Measurements from ENCODE around the gene LNX1.

LNX1 gene

DNA sequence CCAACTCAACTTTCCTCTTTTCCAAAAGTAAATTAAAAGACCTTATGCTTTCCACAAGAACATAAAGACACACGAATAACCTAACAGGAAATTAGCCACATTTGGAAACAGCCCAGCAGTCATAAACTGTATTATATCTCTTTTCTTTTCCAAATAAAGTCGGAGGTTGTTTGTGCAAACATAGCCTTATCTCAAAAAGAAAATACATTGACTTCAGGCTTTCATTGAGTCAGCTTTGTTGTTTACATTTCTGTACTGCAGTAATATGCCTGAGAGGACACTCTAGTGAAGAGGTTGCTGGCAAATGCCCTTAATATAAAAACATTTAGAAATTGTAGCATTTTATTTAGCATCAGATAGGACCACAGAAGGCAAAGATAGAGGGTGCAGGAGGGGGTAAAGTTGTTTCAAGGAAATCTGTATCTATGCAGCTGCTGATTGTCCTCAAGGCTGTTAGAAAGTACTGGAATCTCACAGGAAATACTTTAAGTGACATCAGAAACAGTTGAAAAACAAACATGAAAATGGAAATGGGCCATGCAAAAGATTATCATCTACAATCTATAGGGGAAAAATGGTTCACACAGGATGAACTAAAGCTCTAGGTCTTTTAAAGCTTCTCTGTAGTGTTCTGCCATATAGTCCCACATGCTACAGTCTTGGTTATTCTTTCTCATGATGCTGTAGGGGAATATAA is 14.5 kb downstream of the LNX1 start:
- no peak overlapping the region for H3K4me3 ChIP-seq (ENCODE audit: low read depth, low read length)
- TF ChIP-seq, protein P1, sequence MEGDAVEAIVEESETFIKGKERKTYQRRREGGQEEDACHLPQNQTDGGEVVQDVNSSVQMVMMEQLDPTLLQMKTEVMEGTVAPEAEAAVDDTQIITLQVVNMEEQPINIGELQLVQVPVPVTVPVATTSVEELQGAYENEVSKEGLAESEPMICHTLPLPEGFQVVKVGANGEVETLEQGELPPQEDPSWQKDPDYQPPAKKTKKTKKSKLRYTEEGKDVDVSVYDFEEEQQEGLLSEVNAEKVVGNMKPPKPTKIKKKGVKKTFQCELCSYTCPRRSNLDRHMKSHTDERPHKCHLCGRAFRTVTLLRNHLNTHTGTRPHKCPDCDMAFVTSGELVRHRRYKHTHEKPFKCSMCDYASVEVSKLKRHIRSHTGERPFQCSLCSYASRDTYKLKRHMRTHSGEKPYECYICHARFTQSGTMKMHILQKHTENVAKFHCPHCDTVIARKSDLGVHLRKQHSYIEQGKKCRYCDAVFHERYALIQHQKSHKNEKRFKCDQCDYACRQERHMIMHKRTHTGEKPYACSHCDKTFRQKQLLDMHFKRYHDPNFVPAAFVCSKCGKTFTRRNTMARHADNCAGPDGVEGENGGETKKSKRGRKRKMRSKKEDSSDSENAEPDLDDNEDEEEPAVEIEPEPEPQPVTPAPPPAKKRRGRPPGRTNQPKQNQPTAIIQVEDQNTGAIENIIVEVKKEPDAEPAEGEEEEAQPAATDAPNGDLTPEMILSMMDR (IDR thresholded peaks at IDR 0.05; ENCODE audit: low read depth, low read length, missing control alignments), result no peak
- no peak for DNase-seq (ENCODE audit: low read depth)

DNA sequence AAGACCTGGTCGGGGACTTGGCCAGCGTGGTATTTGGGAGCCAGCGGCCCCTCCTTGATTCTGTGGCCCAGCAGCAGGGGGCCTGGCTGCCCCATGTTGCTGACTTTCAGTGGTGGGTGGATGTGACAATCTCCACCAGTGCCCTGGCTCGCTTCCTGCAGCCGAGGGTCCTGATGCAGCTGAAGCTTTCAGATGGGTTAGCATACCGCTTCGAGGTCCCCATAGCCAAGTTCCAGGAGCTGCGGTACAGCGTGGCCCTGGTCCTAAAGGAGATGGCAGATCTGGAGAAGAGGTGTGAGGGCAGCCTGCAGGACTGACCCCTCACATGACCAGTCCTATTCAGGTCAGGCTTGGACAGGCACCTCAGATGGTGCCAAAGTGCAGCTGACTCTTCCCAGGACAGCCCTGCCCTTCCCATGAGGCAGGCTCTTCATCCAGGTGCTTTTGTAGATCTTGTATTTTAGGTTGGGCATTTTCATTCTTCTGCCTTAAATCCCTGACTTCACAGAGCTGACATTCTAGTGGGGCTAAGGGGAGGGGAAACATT is 15.1 kb downstream of the LNX1 start:
- H3K4me3 ChIP-seq (ENCODE audit: low read depth, low read length), result no peak overlapping the region
- no peak for DNase-seq (ENCODE audit: low read depth)
- TF ChIP-seq, protein P1 (IDR thresholded peaks at IDR 0.05; ENCODE audit: low read depth, low read length, missing control alignments), result no peak

DNA sequence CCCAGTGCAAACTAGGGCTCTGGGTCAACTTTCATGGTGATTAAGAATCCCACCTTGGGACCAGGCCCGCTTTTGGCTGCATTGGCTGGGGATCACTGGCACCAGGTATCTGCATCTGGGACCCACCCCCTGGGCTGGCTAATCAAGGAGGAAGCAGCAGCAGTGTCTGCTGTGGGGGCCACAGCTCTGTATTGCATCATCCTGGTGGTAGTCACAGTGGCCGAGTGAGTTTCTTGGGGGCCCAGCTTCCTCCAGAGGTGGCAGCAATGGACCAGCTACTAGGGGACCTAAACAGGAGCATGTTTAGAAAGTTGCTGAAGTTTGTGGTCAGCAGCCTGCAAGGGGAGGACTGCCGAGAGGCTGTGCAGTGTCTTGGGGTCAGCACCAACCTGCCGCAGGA is 15.7 kb downstream of the LNX1 start:
- TF ChIP-seq, protein P1 (IDR thresholded peaks at IDR 0.05; ENCODE audit: low read depth, low read length, missing control alignments), result no peak
- no peak overlapping the region for H3K4me3 ChIP-seq (ENCODE audit: low read depth, low read length)
- DNase-seq (ENCODE audit: low read depth), result no peak

DNA sequence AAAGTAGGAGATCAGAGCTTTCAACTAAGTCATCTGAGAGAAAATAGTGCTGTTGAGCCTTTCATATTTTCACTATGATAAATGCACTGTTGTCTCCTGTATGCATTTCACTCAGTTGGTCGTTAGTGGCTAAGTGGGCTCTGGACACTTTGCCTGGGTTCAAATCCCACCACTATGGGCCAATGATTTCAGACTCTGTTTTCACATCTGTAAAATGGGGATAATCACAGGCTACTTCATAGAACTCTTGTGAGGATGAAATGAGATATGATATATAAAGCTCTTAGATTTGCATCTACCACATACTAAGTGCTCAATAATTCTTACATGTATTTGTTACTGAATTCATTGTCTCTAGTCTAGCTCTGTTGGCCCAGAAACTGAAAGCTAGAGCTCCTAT is 16.8 kb downstream of the LNX1 start:
- H3K4me3 ChIP-seq (ENCODE audit: low read depth, low read length), result no peak overlapping the region
- TF ChIP-seq, protein P1 (IDR thresholded peaks at IDR 0.05; ENCODE audit: low read depth, low read length, missing control alignments), result no peak
- DNase-seq (ENCODE audit: low read depth), result no peak

DNA sequence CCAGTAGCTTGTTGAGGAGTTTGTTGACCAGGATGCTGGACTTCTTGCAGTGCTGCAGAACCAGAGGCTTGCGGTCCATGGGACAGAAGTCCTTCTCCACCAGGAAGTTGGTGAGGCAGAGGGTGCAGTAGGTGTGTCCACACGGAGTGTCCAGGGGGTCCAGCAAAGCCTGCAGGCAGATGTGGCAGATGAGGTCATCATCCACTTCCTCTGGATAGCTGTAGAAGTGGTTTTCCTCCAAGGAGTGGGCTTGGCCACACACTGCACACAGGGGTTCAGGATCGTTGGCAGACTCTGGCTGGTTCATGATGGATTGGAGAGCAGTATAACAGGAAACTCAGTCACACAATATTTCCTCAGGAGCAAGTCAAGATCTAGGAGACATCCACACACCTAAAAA is 17.6 kb downstream of the LNX1 start:
- DNase-seq (ENCODE audit: low read depth), result no peak
- TF ChIP-seq, protein P1 (IDR thresholded peaks at IDR 0.05; ENCODE audit: low read depth, low read length, missing control alignments), result no peak
- no peak overlapping the region for H3K4me3 ChIP-seq (ENCODE audit: low read depth, low read length)

DNA sequence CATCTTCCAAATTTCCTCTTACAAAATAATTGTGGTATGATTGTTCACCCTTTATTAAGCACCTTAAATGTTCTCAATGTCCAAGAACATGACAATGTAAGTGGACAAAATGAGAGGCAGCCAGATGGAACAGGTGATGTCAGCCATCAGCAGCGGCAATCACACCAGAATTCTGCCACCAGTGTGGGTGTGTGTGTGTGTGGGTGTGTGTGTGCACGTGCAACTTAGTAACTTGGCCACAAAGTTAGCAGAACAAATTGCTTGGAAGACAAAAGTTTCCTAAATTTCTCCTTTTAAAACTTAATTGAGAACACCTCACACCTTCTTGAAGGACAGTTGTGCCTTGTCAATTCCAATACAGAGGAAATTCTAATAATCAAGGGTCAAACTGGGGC is 18.7 kb downstream of the LNX1 start:
- no peak overlapping the region for H3K4me3 ChIP-seq (ENCODE audit: low read depth, low read length)
- TF ChIP-seq, protein P1 (IDR thresholded peaks at IDR 0.05; ENCODE audit: low read depth, low read length, missing control alignments), result no peak
- no peak for DNase-seq (ENCODE audit: low read depth)

Measured in GM12864 (cell line).